Effector memory CD8-positive, alpha-beta T cell (primary cell): ENCODE data around the gene RHBDL3.
A peak's percentile ranks its signal among the peaks of the same experiment; 100 is the strongest.

Experiments used
- ATAC-seq: fragments of 150-1000 bp; cut with Tn5 transposase; replicated peaks from 2 replicates; pipeline ENCODE4 v1.10.0; 2021; ENCODE audit warnings: mild to moderate bottlenecking, moderate library complexity
- DNase-seq, 3 experiments: peaks; one replicate each; pipeline ENCODE4 v3.0.0; 2021
- H3K27ac Mint-ChIP-seq, 2 donors: one replicate each; pipeline ENCODE4 v1.8.0; 2022; ENCODE audit warnings: mild to moderate bottlenecking in 2 of 2, mixed read lengths in 2 of 2, moderate library complexity in 2 of 2
- H3K27me3 Mint-ChIP-seq, 2 donors: one replicate each; pipeline ENCODE4 v1.8.0; 2022; ENCODE audit warnings: mixed read lengths in 2 of 2
- H3K36me3 Mint-ChIP-seq: one replicate; pipeline ENCODE4 v1.8.0; 2022; ENCODE audit warnings: mild to moderate bottlenecking, moderate library complexity, mixed read lengths; ENCODE audit not compliant: insufficient read depth
- H3K4me1 Mint-ChIP-seq, 2 donors: one replicate each; pipeline ENCODE4 v1.8.0; 2022; ENCODE audit warnings: low read depth in 2 of 2, mixed read lengths in 2 of 2
- H3K4me3 Mint-ChIP-seq, 2 donors: one replicate each; pipeline ENCODE4 v1.8.0; 2022; ENCODE audit warnings: mild to moderate bottlenecking in 2 of 2, mixed read lengths in 2 of 2, moderate library complexity in 2 of 2
- H3K9me3 Mint-ChIP-seq, 2 donors: one replicate each; pipeline ENCODE4 v1.8.0; 2022; ENCODE audit warnings: mixed read lengths in 2 of 2

The RHBDL3 gene

DNA sequence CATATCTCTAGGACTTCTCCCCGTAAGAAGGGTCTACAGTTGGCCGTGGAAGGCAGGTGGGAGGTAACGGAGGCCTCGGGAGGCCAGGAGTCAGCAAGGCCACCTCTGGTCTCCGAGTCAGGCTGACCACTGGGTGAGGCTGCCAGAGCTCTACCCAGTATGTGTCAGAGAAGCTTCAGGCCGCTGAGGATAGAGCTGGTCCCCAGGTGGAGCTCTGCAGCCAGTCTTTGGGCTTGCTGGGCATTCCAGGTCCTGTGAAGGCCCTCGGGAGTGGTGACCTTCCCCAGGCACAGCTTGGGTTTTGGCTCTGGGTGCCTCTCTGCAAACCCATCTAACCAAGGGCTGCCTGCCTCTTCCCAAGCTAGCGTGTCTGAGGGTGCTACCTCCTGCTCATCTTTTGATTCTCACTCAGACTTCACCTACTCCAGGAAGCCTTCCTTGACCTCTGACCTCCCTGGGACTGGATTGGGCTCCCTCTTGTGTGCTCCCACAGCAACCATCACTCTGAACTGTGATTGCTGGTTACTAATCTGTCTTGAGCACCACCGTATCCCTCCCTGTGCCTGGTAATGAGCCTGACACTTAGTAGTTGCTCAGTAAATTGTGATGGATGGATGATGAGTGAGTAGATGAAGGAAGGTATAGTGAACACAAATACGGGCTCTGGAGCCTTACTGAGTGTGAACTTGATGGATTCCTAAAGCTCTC, 22.3 kb downstream of the RHBDL3 start:
- H3K4me3 Mint-ChIP-seq: no peak overlapping the region
- no peaks in the 10 kb centered on the region for H3K36me3 Mint-ChIP-seq
- no peak for DNase-seq
- H3K27me3 Mint-ChIP-seq: peaks cover 10 to 27% of the 10 kb centered on the region in 2 donors
- H3K9me3 Mint-ChIP-seq: no peaks in the 10 kb centered on the region
- H3K27ac Mint-ChIP-seq: no peak overlapping the region
- peaks cover 0 to 2% of the 10 kb centered on the region in 2 donors for H3K4me1 Mint-ChIP-seq
- ATAC-seq: no peak

- Mint-ChIP-seq H3K9me3 (no peaks in the 10 kb centered on the region), H3K27me3 (peaks cover 8 to 23% of the 10 kb centered on the region in 2 donors), H3K4me1 (peaks cover 0 to 2% of the 10 kb centered on the region in 2 donors), H3K36me3 (no peaks in the 10 kb centered on the region), H3K4me3 (no peak overlapping the region), H3K27ac (no peak overlapping the region)
- ATAC-seq: no peak
- DNase-seq: no peak
Observed at GRCh38 chr17:32288615-32289014, 23.0 kb downstream of the RHBDL3 start.

DNA sequence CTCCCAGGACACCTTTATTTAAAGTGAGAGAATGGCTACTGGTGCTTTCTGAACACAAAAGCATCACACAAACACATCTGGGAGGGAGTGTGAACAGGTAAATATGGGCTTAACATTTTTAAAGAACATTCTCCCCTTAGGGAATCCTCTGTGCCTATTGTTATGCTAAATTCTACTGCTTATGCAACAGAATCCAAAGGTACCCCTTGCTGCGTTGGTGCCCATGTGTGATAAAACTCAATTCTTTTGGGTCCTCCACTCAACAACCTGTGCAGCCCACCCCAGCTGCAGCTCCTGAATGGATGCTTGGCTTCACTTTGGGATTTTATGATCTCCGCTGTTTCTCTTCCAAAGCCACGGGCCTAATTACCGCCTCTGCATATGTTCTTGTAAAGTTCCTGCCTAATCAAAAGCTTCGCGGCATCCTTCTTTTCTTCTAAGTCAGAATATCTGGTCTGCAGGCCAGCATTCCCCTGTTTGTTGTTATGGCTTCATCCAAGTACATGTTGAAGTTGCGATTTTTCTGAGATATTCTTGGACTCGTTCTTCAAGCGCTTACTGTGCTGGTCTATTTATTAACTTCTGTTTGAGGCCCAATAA, 23.9 kb downstream of the RHBDL3 start:
- no peak for ATAC-seq
- Mint-ChIP-seq H3K27ac (no peak overlapping the region), H3K27me3 (peaks cover 0 to 14% of the 10 kb centered on the region in 2 donors), H3K36me3 (no peaks in the 10 kb centered on the region), H3K4me3 (no peak overlapping the region), H3K9me3 (no peaks in the 10 kb centered on the region), H3K4me1 (no peaks in the 10 kb centered on the region)
- DNase-seq: no peak

DNA sequence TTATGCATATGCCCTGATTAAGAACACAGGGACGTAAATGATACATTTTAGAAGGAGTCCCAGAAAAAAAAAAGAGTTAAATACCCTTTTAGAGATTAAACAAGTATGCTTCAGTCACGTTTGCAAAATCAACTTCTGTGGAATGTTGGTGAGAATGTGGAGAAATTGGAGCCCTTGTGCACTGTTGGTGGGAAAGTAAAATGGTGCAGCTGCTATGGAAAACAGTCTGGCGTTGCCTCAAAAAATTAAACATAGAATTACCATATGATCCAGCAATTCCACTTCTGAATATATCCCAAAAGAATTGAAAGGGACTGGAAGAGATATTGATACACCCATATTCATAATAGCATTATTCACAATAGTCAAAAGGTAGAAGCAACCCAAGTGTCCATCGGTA, 26.5 kb downstream of the RHBDL3 start:
- Mint-ChIP-seq H3K9me3 (no peaks in the 10 kb centered on the region), H3K27ac (no peak overlapping the region), H3K27me3 (peaks cover 0 to 13% of the 10 kb centered on the region in 2 donors), H3K4me3 (no peak overlapping the region), H3K4me1 (no peaks in the 10 kb centered on the region), H3K36me3 (no peaks in the 10 kb centered on the region)
- DNase-seq: no peak
- ATAC-seq: no peak

- ATAC-seq: no peak
- Mint-ChIP-seq H3K27ac (no peak overlapping the region), H3K4me3 (no peak overlapping the region), H3K27me3 (no peaks in the 10 kb centered on the region), H3K36me3 (no peaks in the 10 kb centered on the region), H3K9me3 (no peaks in the 10 kb centered on the region), H3K4me1 (no peaks in the 10 kb centered on the region)
- no peak for DNase-seq
Observed at GRCh38 chr17:32297424-32297823, 31.8 kb downstream of the RHBDL3 start.

GRCh38 chr17:32297860-32298259, 32.2 kb downstream of the RHBDL3 start:
- DNase-seq (no peak), ATAC-seq (no peak)
- Mint-ChIP-seq H3K27ac (no peak overlapping the region), H3K27me3 (no peaks in the 10 kb centered on the region), H3K4me1 (no peaks in the 10 kb centered on the region), H3K36me3 (no peaks in the 10 kb centered on the region), H3K4me3 (no peak overlapping the region), H3K9me3 (no peaks in the 10 kb centered on the region)

DNA sequence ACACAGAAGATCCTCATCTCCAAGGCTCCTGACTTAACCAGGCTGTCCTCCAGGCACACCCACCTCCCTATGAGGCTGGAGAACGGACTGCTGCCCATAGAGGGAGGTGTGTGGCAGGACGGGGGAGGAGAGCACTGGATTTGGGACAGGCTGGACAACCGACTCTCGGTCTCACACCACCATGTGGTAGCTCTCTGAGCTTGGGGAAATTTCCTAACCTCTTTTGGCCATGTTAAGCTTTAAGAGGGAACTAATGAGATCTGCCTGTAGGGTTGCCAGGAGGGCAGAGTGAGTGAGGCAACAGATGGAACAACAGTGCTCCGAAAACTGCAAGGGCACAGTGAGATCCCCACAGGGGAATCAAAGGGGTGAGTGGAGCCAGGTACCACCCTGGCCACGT, 32.7 kb downstream of the RHBDL3 start:
- no peak overlapping the region for H3K4me3 Mint-ChIP-seq
- no peak overlapping the region for H3K27ac Mint-ChIP-seq
- H3K9me3 Mint-ChIP-seq: no peaks in the 10 kb centered on the region
- H3K4me1 Mint-ChIP-seq: no peaks in the 10 kb centered on the region
- ATAC-seq (no peak), DNase-seq (no peak)
- H3K36me3 Mint-ChIP-seq: no peaks in the 10 kb centered on the region
- H3K27me3 Mint-ChIP-seq: no peaks in the 10 kb centered on the region

- DNase-seq (no peak), ATAC-seq (no peak)
- Mint-ChIP-seq H3K36me3 (no peaks in the 10 kb centered on the region), H3K9me3 (no peaks in the 10 kb centered on the region), H3K4me3 (no peak overlapping the region), H3K27ac (no peak overlapping the region), H3K4me1 (no peaks in the 10 kb centered on the region), H3K27me3 (no peaks in the 10 kb centered on the region)
Observed at GRCh38 chr17:32298721-32299579, 33.3 kb downstream of the RHBDL3 start.

GRCh38 chr17:32299580-32300164, 34.0 kb downstream of the RHBDL3 start:
- no peak overlapping the region for H3K27ac Mint-ChIP-seq
- H3K4me1 Mint-ChIP-seq: no peaks in the 10 kb centered on the region
- ATAC-seq (no peak), DNase-seq (no peak)
- H3K4me3 Mint-ChIP-seq: no peak overlapping the region
- H3K27me3 Mint-ChIP-seq: no peaks in the 10 kb centered on the region
- H3K9me3 Mint-ChIP-seq: no peaks in the 10 kb centered on the region
- H3K36me3 Mint-ChIP-seq: no peaks in the 10 kb centered on the region

- H3K27ac Mint-ChIP-seq: no peak overlapping the region
- H3K4me3 Mint-ChIP-seq: no peak overlapping the region
- DNase-seq (no peak), ATAC-seq (no peak)
- no peaks in the 10 kb centered on the region for H3K36me3 Mint-ChIP-seq
- H3K9me3 Mint-ChIP-seq: no peaks in the 10 kb centered on the region
- no peaks in the 10 kb centered on the region for H3K4me1 Mint-ChIP-seq
- H3K27me3 Mint-ChIP-seq: no peaks in the 10 kb centered on the region
Observed at GRCh38 chr17:32302037-32302436, 36.4 kb downstream of the RHBDL3 start.

- no peaks in the 10 kb centered on the region for H3K27me3 Mint-ChIP-seq
- H3K4me1 Mint-ChIP-seq: peaks cover 0 to 3% of the 10 kb centered on the region in 2 donors
Observed at GRCh38 chr17:32302860-32303649, 37.4 kb downstream of the RHBDL3 start.

DNA sequence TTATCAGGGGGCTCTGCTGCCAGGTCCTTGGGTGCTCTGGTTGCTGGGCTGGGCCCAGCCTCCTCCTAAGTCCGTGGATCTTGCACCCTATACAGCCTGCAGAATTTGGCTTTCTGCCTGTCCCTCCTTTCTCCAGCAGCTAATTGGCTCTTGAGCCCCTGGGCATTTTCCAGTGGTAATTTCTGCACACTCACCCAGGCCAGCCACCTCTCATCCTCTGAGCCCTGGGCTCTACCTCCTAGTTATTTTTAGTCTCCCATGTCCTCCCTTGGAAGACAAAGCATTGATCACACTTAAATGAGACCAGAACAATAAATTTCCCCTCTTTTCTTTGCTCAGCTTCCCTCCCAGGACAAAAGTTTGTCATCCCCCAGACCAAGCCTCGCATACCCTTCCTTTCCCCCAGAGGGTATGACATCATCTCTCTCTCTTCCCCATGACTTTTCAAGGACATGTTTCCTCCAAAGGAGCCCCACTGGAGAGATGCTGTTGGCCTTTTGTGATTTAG, 38.2 kb downstream of the RHBDL3 start:
- Mint-ChIP-seq H3K4me1 (peaks cover 0 to 3% of the 10 kb centered on the region in 2 donors), H3K27me3 (no peaks in the 10 kb centered on the region), H3K27ac (peak overlapping the region in 1 of 2 donors; percentile 0), H3K4me3 (no peak overlapping the region), H3K9me3 (no peaks in the 10 kb centered on the region), H3K36me3 (no peaks in the 10 kb centered on the region)
- DNase-seq: no peak
- no peak for ATAC-seq

More at GRCh38 chr17:32302860-32303649, 37.4 kb downstream of the RHBDL3 start:
- Mint-ChIP-seq H3K9me3 (no peaks in the 10 kb centered on the region), H3K4me3 (no peak overlapping the region), H3K36me3 (no peaks in the 10 kb centered on the region), H3K27ac (peak overlapping the region in 1 of 2 donors; percentile 0)
- ATAC-seq (no peak), DNase-seq (no peak)

DNA sequence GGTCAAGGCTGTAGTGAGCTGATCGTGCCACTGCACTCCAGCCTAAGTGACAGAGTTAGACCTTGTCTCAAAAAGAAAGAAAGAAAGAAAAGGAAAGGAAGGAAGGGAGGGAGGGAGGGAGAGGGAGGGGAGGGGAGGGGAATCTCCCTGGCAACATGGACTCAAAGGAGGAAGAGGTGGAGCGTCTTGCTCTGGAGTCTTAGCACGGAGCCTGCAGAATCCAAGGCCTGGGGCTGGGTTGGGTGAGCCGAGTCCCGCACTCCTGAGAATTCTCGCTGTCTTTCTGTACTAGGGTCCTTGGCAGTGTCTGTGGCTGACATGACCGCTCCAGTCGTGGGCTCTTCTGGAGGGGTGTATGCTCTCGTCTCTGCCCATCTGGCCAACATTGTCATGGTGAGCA, 39.4 kb downstream of the RHBDL3 start:
- Mint-ChIP-seq H3K9me3 (no peaks in the 10 kb centered on the region), H3K4me3 (no peak overlapping the region), H3K27me3 (no peaks in the 10 kb centered on the region), H3K36me3 (no peaks in the 10 kb centered on the region), H3K27ac (no peak overlapping the region), H3K4me1 (peaks cover 0 to 3% of the 10 kb centered on the region in 2 donors)
- ATAC-seq: no peak
- DNase-seq: no peak
